NCI-H2196 (cell line): ENCODE measurements around the gene FNDC10.

Experiments
- DNase-seq: peaks from one replicate; lab custom pipeline; 2025; ENCODE audit not compliant: unreplicated experiment; lab: John Stamatoyannopoulos, UW

FNDC10 gene

DNA sequence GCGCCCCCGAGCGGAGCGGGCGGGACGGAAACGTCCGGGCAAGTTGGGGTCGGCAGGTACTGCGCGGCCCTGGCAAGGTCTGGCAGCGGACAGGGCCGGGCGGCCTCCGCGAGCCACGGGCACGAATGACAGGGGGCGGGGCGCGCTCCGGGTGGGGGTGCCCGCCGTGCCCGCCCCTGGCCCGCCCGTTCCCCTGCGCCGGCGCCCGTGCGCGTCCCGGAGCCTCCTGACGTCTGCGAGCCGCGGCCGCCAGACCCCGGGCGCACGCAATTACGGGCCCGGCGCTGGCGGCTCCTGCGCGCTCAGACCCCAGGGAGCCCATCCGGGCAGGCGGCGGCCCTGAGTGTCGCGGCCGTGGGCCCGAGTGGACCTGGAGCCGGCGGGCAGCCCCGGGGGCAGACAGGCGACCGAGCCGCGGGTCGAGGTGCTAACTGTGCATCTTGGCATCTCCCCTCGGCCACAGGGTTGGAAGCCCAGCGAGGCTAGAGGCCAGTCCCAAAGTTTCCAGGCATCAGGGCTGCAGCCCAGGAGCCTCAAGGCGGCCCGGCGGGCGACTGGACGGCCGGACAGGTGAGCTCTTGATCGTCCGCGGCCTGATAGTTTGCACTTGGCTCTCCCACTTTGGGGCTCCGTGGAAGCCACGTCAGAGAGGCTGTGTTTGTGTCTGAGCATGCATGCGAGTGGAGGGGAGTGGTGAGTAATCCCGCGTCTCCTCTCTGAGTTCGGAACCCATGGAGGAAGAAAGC lies 16.3 kb upstream of the FNDC10 start:
- no peak for DNase-seq

- peak; percentile 99 for DNase-seq
These were observed 15.5 kb upstream of the FNDC10 start, which contains the start of gene MIB2 for GRCh38 chr1:1615256-1616044. TSS of gene MIB2 (plus strand) at chr1:1615500. CDS start at chr1:1623453, 7,953 bp downstream.

DNA sequence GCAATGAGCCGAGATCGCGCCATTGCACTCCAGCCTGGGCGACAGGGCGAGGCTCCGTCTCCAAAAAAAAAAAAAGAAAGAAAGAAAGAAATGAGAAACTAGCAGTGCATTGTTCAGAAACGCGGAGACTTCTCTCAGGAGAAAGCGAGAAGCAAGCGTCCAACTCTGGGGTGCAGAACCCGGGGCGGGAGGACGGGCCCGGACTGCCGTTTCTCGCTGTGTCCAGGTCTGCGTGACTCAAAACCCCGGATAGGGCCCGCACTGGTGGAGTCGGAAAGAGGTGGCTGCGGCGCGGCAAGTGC lies 15.0 kb upstream of the FNDC10 start:
- DNase-seq = no peak

DNA sequence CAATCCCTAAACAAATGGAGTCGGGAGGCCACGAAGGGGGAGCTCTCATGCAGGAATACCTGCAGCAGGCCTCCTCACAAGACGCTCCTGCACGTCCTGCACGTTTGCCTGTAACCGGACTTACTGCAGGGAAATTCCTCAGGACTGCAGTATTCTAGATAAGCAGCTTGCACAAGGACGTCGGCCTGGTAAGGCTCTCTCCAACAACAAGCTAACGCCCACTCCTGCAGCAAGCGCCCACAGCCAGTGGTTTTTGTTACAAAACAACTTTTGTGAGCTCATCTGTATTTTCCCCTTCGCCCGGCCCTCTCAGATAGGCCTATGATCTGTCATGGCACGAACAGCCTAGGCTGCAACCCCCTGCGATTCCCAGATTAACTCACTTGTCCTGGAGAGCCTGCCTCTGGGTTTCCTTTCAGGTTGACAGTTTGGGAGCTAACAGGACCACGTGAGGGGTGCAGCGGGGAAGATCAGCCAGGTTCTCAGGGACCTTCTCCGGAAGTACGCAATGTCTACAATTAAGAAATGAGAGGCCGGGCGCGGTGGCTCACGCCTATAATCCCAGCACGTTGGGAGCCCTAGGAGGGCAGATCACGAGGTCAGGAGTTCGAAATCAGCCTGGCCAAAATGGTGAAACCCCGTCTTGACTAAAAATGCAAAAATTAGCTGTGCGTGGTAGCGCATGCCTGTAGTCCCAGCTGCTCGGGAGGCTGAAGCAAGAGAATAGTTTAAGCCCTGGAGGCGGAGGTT lies 14.4 kb upstream of the FNDC10 start:
- DNase-seq = no peak

DNA sequence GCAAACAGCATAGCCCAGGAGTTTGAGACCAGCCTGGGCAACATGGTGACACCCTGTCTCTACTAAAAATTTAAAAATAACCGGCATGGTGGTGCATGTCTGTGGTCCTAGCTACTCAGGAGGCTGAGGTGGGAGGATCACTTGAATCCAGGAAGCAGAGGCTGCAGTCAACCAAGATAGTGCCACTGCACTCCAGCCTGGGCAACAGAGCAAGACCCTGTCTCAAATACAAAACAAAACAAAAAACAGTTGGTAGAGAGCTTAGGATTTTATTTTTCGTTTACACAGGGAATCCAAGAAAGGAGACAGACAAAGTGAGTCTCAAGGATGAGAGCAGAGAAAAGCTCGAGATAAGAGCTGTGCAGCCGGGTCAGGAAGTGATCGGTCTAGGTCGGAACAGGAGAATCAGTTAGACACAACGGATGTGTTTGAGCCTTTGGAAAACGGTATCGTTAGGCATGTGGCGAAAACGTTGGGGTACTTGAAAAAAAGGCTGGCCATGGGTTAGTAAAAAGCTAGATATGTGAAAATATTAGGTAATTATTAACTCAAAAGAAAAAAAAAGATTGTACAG lies 13.7 kb upstream of the FNDC10 start:
- DNase-seq = no peak

GRCh38 chr1:1612104-1612400 lies 12.1 kb upstream of the FNDC10 start:
- no peak for DNase-seq

GRCh38 chr1:1610796-1611195 lies 10.9 kb upstream of the FNDC10 start:
- no peak for DNase-seq

DNA sequence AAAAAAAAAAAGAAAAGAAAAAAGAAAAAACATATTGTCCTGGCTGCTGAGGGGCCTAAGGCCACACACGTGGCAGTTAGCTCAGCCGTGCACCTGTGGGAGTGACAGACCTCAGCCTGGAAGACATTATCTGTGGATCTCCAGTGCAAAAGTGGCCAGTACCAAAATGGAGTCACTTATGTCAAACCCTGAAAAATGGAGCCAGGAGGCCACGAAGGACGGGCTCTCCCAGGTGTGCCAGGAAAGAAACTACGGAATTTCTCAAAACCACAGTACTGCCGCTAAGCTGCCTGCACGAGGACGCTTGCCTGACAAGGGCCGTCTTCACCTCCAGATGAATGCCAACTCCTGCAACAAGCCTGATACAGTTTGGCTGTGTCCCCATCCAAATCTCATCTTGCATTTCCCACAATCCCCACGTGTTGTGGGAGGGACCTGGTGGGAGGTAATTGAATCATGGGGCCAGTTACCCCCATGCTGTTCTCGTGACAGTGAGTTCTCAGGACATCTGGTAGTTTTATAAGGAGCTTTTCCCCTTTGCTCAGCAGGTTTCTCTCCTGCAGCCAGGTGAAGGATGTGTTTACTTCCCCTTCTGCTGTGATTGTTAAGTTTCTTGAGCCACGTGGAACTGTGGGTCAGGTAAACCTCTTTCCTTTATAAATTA lies 10.0 kb upstream of the FNDC10 start:
- DNase-seq = no peak

DNA sequence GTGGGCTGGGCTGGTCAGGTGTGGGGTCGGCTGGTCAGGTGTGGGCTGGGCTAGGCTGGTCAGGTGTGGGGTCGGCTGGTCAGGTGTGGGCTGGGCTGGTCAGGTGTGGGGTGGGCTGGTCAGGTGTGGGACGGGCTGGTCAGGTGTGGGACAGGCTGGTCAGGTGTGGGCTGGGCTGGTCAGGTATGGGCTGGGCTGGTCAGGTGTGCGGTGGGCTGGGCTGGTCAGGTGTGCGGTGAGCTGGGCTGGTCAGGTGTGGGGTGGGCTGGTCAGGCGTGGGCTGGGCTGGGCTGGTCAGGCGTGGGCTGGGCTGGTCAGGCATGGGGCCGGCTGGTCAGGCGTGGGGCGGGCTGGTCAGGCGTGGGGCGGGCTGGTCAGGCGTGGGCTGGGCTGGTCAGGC lies 6.3 kb upstream of the FNDC10 start:
- no peak for DNase-seq

DNA sequence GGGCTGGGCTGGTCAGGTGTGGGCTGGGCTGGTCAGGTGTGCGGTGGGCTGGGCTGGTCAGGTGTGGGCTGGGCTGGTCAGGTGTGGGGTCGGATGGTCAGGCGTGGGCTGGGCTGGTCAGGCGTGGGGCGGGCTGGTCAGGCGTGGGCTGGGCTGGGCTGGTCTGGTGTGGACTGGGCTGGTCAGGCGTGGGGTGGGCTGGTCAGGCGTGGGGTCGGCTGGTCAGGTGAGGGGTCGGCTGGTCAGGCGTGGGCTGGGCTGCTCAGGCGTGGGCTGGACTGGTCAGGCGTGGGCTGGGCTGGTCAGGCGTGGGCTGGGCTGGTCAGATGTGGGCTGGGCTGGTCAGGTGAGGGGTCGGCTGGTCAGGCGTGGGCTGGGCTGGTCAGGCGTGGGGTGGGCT lies 5.8 kb upstream of the FNDC10 start:
- no peak for DNase-seq

- no peak for DNase-seq
These were observed 5.2 kb upstream of the FNDC10 start for GRCh38 chr1:1605034-1605591.

GRCh38 chr1:1604374-1605033 lies 4.6 kb upstream of the FNDC10 start:
- no peak for DNase-seq

DNA sequence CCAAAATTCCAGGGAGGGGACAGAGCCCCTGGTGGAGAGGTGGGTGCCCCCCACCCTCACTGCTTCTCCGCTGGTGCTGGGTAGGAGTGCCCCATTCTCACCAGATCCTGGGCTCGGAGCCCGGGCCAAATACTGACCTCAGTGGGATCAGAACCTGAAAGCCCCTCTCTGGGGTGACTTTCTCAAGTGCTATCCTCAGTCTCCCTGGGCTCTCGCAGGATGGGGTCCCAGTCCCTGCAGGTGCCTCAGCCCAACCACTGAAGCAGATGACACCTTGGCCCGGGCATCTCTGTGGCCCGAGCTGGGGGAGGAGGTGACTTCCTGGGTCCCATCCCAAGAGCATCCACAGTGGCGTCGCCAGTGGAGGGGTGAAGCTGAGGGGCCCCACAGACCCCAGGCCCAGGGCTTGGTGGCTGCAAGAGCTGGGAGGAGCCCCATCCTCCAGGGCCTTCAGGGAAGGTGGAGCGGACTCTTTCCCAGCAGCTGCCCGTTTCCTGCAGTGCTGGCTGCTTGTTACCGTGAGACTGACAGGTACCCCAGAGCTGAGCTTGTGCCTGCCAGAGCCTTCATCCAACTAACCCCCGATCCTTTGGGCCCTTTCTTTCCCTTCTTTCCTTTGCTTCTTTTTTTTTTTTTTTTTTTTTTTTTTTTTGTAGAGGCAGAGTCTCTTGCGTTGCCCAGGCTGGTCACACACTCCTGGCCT lies 3.9 kb upstream of the FNDC10 start:
- DNase-seq = no peak

DNA sequence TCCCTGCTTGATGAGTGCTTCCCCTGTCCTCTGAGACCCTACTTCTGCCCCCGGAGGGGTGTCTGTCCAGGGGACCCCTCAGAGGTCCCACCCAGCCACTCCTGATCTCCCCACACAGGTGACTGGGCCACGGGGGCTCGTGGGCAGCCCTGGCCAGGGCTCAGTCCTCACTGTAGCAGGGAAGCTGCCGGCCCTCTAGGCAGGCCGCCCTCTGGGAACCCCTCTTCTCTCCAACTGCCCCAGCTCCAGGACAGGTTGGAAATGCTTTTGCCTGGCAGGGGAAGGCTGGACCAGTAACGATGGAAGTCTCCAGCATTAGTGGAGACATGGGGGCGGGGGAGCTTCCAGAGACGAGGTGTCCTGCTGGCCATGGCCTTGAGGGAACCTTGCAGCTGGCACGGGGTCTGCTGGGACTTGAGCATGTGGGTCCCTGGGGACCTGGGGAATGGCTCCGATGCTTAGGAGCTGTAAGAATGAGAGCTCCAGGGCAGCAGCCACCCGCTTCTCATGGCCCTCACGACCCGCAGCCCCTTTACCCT lies 3.1 kb upstream of the FNDC10 start:
- DNase-seq = no peak

GRCh38 chr1:1602304-1602967 lies 2.5 kb upstream of the FNDC10 start:
- DNase-seq = no peak

GRCh38 chr1:1601564-1602303 lies 1.8 kb upstream of the FNDC10 start:
- DNase-seq = no peak

DNA sequence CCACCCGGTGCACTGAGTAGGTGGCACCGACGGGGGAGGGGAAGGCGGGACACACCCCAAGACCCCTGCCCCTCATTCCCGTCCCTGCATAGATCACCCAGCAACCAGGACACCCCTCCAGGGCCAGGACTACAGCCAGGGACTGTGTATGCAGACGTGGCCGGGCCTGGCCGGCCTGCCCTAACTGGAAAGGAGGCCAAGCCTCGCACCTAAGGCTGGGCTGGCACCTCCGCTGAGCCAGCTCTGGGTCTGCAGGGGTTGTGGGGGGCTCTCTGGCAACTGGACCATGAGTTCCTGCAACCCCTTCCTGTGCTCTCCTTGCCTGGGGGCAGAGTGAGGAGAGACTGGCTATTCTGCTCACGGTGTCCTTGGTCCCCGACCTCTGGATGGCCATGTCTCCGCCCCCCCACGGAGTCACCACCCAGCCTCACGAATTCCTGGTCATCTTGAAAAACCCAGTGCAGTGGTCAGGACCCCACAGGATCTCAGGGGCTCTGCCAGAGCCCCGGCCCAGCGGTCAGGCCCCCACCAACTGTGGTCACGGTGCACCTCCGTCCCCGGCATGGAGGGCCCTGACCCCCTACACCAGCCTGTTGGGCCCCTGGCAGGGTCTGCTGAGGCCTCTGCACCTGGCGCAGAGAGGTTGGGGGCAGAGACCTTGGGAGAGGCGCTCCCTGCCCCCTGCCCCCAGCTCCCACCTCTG lies 1.1 kb upstream of the FNDC10 start:
- no peak for DNase-seq
